Lower lobe of right lung (tissue), 2 donors: ENCODE measurements around the gene TCF7L2. TPM values are rescaled to one million over a fixed set of nuclear protein-coding genes. Genes with fewer than 3 reads are reported as not detected.

ENCODE experiments used
- ATAC-seq, 2 donors: fragments of 200-7000 bp; cut with Tn5 transposase; one replicate each; pipeline ENCODE4 v1.9.1; 2020 to 2022; ENCODE audit warnings: mild to moderate bottlenecking in 2 of 2, moderate library complexity in 2 of 2
- DNase-seq: peaks from one replicate; pipeline ENCODE4 v3.0.0-alpha.2; 2020
- H3K27ac ChIP-seq: fragments of 200-600 bp; one replicate; pipeline ENCODE4 v1.8.0; 2022
- H3K27me3 ChIP-seq: fragments of 200-600 bp; one replicate; pipeline ENCODE4 v1.8.0; 2022; ENCODE audit warnings: low read depth
- H3K36me3 ChIP-seq: fragments of 200-600 bp; one replicate; pipeline ENCODE4 v1.8.0; 2022; ENCODE audit warnings: mild to moderate bottlenecking
- H3K4me1 ChIP-seq: fragments of 200-600 bp; one replicate; pipeline ENCODE4 v1.8.0; 2022
- H3K4me3 ChIP-seq: fragments of 200-600 bp; one replicate; pipeline ENCODE4 v1.8.0; 2022; ENCODE audit warnings: mild to moderate bottlenecking
- H3K9me3 ChIP-seq: fragments of 200-600 bp; one replicate; pipeline ENCODE4 v1.8.0; 2022
- CTCF ChIP-seq: fragments of 200-600 bp; IDR thresholded peaks from one replicate; pipeline ENCODE4 v1.8.0; 2022; ENCODE audit warnings: antibody characterized with exemption, mild to moderate bottlenecking
- intact Hi-C: fragments of 100-400 bp; cut with DNase I; formaldehyde crosslinking; loops from one replicate; pipeline ENCODE4 v1.11.0; 2022
- total RNA-seq: library from RNA; stranded (reverse); fragmentation: NEBNext Ultra II Directional; extraction: Animal tissue kit (Norgen Biotek cat#: 25700); gene quantifications from one replicate; pipeline ENCODE4 v1.2.1, GENCODE V29; 2021
- donor health status: DM: no; HTN: yes; CAD: no; lungs with severe emphysema.

Gene TCF7L2
- total RNA-seq, 1 donor from 2014 or later, result 71.2 TPM

- H3K9me3 ChIP-seq, result no peaks in the 10 kb centered on the region
- ATAC-seq (no peak), DNase-seq (no peak)
- no peak overlapping the region for H3K27ac ChIP-seq
- H3K4me1 ChIP-seq, result no peaks in the 10 kb centered on the region
- TF ChIP-seq CTCF, result no peak
- H3K27me3 ChIP-seq, result no peaks in the 10 kb centered on the region
- H3K36me3 ChIP-seq, result no peaks in the 10 kb centered on the region
- no peak overlapping the region for H3K4me3 ChIP-seq
- intact Hi-C loops, result no loop called here
These were observed 22.1 kb upstream of the TCF7L2 start for GRCh38 chr10:112927980-112928379.

- intact Hi-C loops, result no loop called here
- Histone ChIP-seq H3K4me3 (no peak overlapping the region), H3K4me1 (no peaks in the 10 kb centered on the region), H3K9me3 (no peaks in the 10 kb centered on the region), H3K27ac (no peak overlapping the region), H3K27me3 (no peaks in the 10 kb centered on the region), H3K36me3 (no peaks in the 10 kb centered on the region)
- TF ChIP-seq CTCF, result no peak
- DNase-seq (no peak), ATAC-seq (no peak)
These were observed 17.4 kb upstream of the TCF7L2 start for GRCh38 chr10:112932658-112933057.

- H3K4me1 ChIP-seq, result no peaks in the 10 kb centered on the region
- DNase-seq (no peak), ATAC-seq (no peak)
- intact Hi-C loops, result no loop called here
- no peak overlapping the region for H3K27ac ChIP-seq
- no peak overlapping the region for H3K4me3 ChIP-seq
- no peaks in the 10 kb centered on the region for H3K36me3 ChIP-seq
- no peaks in the 10 kb centered on the region for H3K9me3 ChIP-seq
- no peaks in the 10 kb centered on the region for H3K27me3 ChIP-seq
- no peak for TF ChIP-seq CTCF
These were observed 15.9 kb upstream of the TCF7L2 start for GRCh38 chr10:112934193-112934592.

- ATAC-seq (no peak), DNase-seq (no peak)
- intact Hi-C loops, result no loop called here
- H3K27ac ChIP-seq, result no peak overlapping the region
- no peaks in the 10 kb centered on the region for H3K9me3 ChIP-seq
- no peaks in the 10 kb centered on the region for H3K27me3 ChIP-seq
- no peaks in the 10 kb centered on the region for H3K36me3 ChIP-seq
- H3K4me1 ChIP-seq, result no peaks in the 10 kb centered on the region
- no peak for TF ChIP-seq CTCF
- H3K4me3 ChIP-seq, result no peak overlapping the region
These were observed 11.1 kb upstream of the TCF7L2 start for GRCh38 chr10:112938808-112939482.

GRCh38 chr10:112945811-112946210, 4.2 kb upstream of the TCF7L2 start:
- TF ChIP-seq CTCF, result no peak
- Histone ChIP-seq H3K4me1 (peaks cover 16% of the 10 kb centered on the region), H3K9me3 (no peaks in the 10 kb centered on the region), H3K4me3 (no peak overlapping the region), H3K27ac (no peak overlapping the region), H3K36me3 (no peaks in the 10 kb centered on the region), H3K27me3 (no peaks in the 10 kb centered on the region)
- DNase-seq (no peak), ATAC-seq (no peak)
- intact Hi-C loops, result no loop called here
